Measurements from ENCODE around the gene ZNF763.
"Not testable (repeated sequence)": the region's sequence is repeated elsewhere in the genome, so short reads cannot be mapped to it uniquely, and the experiment has no call there.

The ZNF763 gene

DNA sequence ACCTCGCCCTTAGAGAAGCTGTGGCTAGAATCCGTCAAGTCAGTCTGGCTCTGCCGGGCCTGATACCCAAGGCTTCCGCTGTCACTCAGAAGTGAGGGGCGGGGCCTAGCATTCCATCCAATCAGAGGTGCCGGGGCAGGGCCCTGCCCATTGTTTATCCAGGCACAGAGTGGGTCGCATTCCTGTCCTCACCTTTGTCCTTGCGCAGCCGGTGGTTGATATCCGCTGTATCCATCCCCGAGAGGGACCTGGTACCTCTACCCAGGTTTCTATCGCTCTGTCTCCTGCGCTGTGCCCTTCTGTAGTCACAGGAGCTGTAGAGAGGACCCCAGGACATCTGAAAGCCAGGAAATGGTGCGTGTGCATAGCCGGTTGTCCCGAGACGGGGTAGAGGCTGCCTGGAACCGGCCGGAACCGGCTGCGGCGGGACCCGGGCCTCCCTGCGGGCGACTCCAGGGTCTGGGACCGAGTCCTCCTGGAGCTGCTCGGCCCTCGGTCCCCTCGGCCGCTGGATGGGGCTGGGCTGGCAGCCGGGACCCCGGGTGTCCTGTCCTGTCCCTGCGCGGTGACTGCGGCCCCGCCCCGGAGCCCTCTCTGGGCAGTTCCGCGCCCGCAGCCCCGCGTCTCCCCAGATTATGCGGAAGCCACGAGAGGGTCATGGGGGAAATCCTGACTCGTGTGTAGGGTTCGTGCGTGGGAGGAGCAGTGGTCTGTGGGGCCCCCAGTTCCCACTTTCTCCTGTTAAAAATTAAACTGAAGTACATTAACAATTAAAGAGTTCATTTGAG lies at the start of gene ZNF763:
Gene ZNF763 (plus strand): TSS at position 183 of the 788 bp plus-strand sequence. CDS start 169 bp downstream, at position 352.
- peak within 1 kb of the TSS; percentile 59 to 63 for H3K4me3 ChIP-seq
- intact Hi-C loops (cut with DNase I; ENCODE audit: low total_unique reads) = loop anchor here (2.0 kb wide), 3 partner anchors 24 to 176 kb away; partner anchors contain the start of genes ZNF20 and ZNF700
- H3K9me3 ChIP-seq = no peaks in the 10 kb centered on the region
- H3K4me1 ChIP-seq = peaks cover 0 to 27% (median 14%) of the 10 kb centered on the region in 4 donors
- H3K36me3 ChIP-seq = peaks cover 0 to 5% (median 0%) of the 10 kb centered on the region in 3 donors
- peak within 1 kb of the TSS; percentile 93 to 96 for H3K27ac ChIP-seq
- H3K27me3 ChIP-seq = no peaks in the 10 kb centered on the region
- peak; percentile 97 for DNase-seq
- TF ChIP-seq, protein P1, sequence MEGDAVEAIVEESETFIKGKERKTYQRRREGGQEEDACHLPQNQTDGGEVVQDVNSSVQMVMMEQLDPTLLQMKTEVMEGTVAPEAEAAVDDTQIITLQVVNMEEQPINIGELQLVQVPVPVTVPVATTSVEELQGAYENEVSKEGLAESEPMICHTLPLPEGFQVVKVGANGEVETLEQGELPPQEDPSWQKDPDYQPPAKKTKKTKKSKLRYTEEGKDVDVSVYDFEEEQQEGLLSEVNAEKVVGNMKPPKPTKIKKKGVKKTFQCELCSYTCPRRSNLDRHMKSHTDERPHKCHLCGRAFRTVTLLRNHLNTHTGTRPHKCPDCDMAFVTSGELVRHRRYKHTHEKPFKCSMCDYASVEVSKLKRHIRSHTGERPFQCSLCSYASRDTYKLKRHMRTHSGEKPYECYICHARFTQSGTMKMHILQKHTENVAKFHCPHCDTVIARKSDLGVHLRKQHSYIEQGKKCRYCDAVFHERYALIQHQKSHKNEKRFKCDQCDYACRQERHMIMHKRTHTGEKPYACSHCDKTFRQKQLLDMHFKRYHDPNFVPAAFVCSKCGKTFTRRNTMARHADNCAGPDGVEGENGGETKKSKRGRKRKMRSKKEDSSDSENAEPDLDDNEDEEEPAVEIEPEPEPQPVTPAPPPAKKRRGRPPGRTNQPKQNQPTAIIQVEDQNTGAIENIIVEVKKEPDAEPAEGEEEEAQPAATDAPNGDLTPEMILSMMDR (IDR thresholded peaks at IDR 0.05) = peak in 1 of 2 experiments; percentile 1

DNA sequence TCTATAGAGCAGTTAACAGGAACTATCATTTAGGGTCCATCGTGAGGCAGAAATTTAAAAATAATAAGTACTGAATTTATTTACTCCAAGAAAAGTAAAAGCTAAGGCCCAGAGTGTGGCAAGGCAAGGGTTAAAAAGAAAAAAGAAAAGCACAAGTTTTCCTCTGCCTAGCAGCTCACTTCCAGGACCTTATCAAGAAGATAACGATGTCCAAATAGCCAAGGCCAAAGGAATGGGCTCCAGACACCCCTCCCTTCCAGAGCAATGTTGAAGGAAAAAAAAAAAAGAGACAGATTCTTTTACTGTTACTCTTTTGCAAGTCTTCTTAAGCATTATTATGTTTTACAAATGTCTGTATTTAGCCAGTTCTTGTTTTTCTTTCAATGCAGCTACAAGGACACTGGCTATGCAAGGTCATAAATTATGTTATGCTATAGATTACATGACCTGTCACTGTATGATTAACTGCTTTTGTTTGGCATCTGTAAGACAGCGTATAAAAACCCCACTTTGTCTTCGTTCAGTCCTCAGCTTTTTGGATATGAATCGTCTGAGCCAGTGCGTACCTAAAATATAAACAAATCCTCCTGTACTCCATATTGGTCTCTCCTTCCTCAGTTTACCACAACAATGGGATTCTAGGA lies 42.9 kb upstream of the ZNF763 start:
- Histone ChIP-seq H3K36me3 (no peaks in the 10 kb centered on the region), H3K9me3 (peaks cover 0 to 3% (median 0%) of the 10 kb centered on the region in 3 donors), H3K4me1 (peaks cover 0 to 21% (median 17%) of the 10 kb centered on the region in 4 donors), H3K27ac (no peak overlapping the region), H3K27me3 (no peaks in the 10 kb centered on the region), H3K4me3 (no peak overlapping the region)
- intact Hi-C loops (cut with DNase I; ENCODE audit: low total_unique reads) = no loop called here
- TF ChIP-seq, protein P1 (IDR thresholded peaks at IDR 0.05) = no peak
- DNase-seq = no peak

- peak within 1 kb of the TSS; percentile 96 for H3K27ac ChIP-seq
- no peaks in the 10 kb centered on the region for H3K36me3 ChIP-seq
- peak within 1 kb of the TSS; percentile 76 to 94 for H3K4me3 ChIP-seq
- no peaks in the 10 kb centered on the region for H3K9me3 ChIP-seq
- H3K4me1 ChIP-seq = peaks cover 0 to 28% (median 21%) of the 10 kb centered on the region in 4 donors
- intact Hi-C loops (cut with DNase I; ENCODE audit: low total_unique reads) = loop anchor here (2.0 to 5.0 kb wide), 2 partner anchors 40 to 797 kb away; partner anchors contain the start of genes TNPO2 and ZNF763
- no peaks in the 10 kb centered on the region for H3K27me3 ChIP-seq
- DNase-seq = peak; percentile 96 to 97
- TF ChIP-seq, protein P1 (IDR thresholded peaks at IDR 0.05) = no peak
Observed at GRCh38 chr19:11924886-11925650, 39.8 kb upstream of the ZNF763 start, which contains the start of gene ZNF700. ZNF700 (plus strand) TSS chr19:11925107; CDS start chr19:11925211, 104 bp downstream.

GRCh38 chr19:11925651-11926187 lies 39.1 kb upstream of the ZNF763 start:
- not testable (repeated sequence) for H3K9me3 ChIP-seq, H3K27me3 ChIP-seq, DNase-seq, H3K36me3 ChIP-seq
- Histone ChIP-seq H3K27ac (peak overlapping the region; percentile 96), H3K4me1 (peaks cover 0 to 28% (median 21%) of the 10 kb centered on the region in 4 donors), H3K4me3 (peak overlapping the region; percentile 76 to 94)
- intact Hi-C loops (cut with DNase I; ENCODE audit: low total_unique reads) = loop anchor here (2.0 to 5.0 kb wide), 3 partner anchors 39 to 797 kb away; partner anchors contain the start of genes TNPO2 and ZNF763

DNA sequence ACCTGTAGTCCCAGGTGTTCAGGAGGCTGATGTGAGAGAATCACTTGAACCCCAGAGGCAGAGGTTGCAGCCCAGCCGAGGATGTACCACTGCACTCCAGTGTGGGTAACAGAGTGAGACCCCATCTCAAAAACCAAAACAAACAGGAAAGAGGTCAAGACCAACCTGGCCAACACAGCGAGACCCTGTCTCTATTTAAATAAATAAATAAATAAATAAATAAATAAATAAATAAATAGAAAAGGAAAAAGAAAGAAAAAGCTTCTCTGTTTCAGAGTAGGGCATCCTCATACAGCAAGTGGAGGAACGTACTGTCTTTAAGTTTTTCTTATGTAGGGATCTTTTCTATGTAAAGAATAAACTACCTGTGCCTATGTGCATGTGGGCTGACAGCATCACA lies 37.6 kb upstream of the ZNF763 start:
- intact Hi-C loops (cut with DNase I; ENCODE audit: low total_unique reads) = loop anchor here (2.0 to 5.0 kb wide), 2 partner anchors 60 to 795 kb away; partner anchors contain the start of gene TNPO2
- no peak overlapping the region for H3K4me3 ChIP-seq
- H3K27ac ChIP-seq = no peak overlapping the region
- H3K27me3 ChIP-seq = no peaks in the 10 kb centered on the region
- no peaks in the 10 kb centered on the region for H3K36me3 ChIP-seq
- TF ChIP-seq, protein P1 (IDR thresholded peaks at IDR 0.05) = no peak
- DNase-seq = no peak
- no peaks in the 10 kb centered on the region for H3K9me3 ChIP-seq
- peaks cover 0 to 28% (median 21%) of the 10 kb centered on the region in 4 donors for H3K4me1 ChIP-seq
